ENCODE results near the gene DNA2.
"Not testable (repeated sequence)": the region's sequence is repeated elsewhere in the genome, so short reads cannot be mapped to it uniquely, and the experiment has no call there.

Gene DNA2, protein sequence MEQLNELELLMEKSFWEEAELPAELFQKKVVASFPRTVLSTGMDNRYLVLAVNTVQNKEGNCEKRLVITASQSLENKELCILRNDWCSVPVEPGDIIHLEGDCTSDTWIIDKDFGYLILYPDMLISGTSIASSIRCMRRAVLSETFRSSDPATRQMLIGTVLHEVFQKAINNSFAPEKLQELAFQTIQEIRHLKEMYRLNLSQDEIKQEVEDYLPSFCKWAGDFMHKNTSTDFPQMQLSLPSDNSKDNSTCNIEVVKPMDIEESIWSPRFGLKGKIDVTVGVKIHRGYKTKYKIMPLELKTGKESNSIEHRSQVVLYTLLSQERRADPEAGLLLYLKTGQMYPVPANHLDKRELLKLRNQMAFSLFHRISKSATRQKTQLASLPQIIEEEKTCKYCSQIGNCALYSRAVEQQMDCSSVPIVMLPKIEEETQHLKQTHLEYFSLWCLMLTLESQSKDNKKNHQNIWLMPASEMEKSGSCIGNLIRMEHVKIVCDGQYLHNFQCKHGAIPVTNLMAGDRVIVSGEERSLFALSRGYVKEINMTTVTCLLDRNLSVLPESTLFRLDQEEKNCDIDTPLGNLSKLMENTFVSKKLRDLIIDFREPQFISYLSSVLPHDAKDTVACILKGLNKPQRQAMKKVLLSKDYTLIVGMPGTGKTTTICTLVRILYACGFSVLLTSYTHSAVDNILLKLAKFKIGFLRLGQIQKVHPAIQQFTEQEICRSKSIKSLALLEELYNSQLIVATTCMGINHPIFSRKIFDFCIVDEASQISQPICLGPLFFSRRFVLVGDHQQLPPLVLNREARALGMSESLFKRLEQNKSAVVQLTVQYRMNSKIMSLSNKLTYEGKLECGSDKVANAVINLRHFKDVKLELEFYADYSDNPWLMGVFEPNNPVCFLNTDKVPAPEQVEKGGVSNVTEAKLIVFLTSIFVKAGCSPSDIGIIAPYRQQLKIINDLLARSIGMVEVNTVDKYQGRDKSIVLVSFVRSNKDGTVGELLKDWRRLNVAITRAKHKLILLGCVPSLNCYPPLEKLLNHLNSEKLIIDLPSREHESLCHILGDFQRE

DNA sequence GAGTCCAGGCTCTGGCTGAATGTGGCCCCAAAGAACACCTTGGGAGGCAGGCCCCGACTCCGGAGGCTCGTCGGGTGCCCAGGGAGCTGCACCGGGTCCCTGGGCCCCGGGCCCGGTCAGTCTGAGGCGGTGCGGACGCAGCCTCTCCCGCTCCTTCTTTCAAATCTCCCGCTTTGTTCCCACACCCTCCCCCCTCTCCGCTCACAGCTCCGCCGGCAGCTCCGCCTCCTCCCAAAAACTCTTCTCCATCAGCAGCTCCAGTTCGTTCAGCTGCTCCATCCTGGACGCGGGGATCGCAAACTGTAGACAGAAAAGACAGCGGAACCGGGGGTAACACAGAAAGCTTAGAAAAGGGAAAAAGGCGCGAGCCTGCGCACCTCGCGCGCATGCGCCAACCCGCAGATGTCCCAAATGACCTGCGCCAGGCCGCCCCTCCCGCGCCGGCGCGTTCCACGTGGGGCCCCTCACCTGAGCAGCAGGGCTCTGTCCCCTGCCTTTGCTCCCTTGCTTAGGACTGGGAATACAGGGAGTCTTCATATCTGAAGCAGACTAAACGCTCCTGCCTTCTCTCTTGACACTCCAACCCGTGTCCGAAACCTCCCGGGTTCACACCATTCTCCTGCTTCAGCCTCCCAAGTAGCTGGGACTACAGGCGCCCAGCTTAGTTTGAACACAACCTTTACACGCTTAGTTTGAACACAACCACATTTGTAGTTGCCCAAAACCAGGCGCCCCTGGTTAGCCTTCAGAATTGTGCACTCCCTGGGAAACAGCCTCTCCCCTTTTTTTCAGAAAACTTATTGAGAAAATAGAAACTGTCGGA is at the start of gene DNA2:
DNA2 (minus strand) TSS at position 388 of the 823 bp plus-strand sequence; CDS start at position 279, 109 bp downstream.
- DNase-seq = peak; percentile 44

DNA sequence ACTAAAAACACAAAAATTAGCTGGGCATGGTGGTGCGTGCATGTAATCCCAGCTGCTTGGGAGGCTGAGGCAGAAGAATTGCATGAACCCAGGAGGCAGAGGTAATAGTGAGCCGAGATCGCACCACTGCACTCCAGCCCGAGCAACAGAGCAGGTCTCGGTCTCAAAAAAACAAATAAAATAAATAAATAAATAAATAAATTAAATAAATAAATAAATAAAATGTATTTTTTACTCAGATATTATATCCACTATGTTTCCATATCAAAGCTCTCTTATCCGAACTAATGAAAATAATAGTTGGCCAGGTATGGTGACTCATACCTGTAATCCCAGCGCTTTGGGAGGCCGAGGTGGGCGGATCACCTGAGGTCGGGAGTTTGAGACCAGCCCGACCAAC is 46.8 kb upstream of the DNA2 start:
- DNase-seq = not testable (repeated sequence)

DNA sequence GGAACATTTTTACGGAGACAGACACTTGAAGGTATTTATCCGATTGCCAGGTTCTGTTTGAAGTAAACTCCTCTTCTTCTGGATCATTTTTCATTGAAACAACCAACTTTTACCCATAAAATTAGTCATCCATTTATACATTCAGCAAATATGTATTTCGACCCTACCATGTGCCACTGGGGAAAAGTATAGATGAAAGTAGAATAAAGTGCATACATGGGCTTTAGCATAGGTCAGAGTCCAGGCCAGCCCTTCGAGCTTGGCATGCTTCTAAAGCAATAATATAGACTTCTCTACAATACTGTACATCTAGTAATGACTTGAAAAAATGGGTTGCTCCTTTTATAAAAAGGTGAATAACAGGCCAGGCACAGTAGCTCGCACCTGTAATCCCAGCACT is 45.4 kb upstream of the DNA2 start:
- no peak for DNase-seq

DNA sequence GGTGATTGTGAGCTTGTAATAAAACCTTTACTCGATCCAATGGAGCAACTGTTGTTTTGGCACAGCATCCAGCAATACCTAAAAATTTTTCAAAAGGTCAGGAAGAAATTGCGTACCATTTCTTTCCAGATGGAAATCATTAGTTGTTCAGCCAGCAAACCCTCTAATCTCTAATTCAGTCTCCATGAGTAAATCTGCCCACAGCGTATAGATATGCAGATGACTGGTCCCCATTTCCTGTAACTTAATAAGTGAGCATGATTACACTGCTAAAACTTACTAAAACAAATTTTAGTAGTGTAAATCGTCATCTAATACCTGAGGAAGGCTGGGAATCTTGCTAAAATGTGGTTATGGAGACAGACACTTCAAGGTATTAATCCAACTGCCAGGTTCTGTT is 45.0 kb upstream of the DNA2 start:
- DNase-seq = no peak

DNA sequence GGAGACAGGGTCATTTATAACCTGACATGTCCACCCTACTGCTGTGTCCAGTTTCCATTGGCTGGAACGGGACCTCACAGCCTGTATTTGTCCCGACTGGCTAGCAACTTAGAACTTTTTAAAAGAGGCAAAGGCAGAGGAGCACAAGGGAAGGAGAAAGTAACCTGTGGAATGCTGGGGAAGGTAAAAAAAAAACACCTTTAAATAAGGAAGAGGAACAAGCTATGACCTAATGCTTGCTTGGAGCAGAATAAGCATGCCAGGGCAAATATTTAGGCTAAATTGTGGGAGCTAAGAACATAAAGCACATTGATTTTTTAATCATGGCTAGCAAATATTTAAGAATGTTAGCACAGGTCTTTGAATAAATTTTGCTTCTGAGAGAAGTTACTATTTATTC is 44.4 kb upstream of the DNA2 start:
- DNase-seq = not testable (repeated sequence)

DNA sequence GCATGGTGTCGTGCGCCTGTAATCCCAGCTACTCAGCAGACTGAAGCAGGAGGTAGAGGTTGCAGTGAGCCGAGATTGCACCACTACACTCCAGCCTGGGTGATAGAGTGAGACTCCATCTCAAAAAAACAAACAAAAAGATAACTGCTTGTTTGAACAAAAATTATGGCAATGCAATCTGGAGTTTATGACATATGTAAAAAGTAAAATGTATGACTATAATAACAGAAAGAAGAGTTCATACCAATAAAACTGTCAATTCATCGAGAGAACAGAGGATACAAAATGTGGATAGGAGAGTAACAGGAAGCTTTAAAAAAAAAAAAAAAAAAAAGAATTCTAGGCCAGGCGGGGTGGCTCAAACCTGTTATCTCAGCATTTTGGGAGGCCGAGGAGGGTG is 36.3 kb upstream of the DNA2 start:
- DNase-seq = no peak

DNA sequence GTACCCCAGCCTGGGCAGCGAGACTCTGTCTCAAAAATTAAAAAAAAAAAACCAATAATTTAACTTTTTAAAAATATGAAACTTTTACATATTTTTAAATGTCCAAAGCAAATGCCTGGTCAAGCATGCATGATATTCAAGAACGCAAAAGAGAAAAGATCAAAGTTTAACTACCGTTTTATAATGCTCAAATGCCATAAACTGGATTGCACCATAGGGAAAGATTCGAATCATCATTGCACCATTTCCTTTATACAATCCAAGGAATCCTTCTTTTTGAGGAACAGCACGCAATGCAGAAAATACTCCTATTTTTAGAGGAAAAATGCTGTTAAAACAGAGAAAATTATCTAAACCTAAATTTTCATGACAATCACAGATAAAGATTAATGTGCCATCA is 34.6 kb upstream of the DNA2 start:
- no peak for DNase-seq

DNA sequence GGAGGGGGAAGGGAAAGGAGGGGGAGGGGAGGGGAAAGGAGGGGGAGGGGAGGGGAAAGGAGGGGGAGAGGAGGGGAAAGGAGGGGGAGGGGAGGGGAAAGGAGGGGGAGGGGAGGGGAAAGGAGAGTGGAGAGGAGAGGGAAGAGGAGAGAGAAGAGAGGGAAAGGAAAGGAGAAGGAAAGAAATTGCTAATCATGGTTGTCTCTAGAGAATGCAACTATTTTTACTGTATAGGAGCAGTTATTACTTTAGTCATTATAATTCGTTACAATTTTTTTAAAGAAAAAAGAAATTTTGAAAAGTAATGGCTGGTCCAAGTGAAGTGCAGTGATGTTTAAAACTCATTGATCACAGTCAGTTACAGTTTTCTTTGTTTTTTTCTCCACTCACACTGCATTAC is 31.1 kb upstream of the DNA2 start:
- no peak for DNase-seq

DNA sequence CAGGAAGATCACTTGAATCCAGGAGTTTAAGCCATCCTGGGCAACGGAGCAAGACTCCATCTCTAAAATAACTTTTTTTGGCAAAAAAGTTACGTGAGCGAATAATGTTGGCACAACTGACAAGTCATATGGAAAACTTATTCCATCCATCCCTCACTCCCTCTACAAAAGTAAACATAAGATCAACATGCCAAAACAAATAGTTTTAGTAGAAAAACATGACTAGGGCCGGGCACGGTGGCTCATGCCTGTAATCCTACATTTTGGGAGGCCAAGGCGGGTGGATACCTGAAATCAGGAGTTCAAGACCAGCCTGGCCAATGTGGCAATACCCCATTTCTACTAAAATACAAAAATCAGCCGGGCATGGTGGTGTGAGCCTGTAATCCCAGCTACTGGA is 29.9 kb upstream of the DNA2 start:
- DNase-seq = no peak

DNA sequence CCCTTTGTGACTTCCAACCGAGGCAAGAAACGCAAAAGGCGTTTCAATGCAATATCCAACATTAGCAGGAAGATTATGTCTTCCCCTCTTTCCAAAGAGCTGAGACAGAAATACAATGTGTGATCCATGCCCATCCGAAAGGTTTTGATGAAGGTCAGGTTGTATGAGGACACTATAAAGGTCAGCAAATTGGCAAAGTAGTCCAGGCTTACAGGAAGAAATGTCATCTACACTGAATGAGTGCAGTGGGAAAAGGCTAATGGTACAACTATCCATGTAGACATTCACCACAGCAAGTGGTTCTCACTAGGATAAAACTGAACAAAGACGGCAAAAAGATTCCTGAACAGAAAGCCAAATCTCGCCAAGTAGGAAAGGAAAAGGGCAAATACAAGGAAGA is 27.8 kb upstream of the DNA2 start:
- DNase-seq = no peak

DNA sequence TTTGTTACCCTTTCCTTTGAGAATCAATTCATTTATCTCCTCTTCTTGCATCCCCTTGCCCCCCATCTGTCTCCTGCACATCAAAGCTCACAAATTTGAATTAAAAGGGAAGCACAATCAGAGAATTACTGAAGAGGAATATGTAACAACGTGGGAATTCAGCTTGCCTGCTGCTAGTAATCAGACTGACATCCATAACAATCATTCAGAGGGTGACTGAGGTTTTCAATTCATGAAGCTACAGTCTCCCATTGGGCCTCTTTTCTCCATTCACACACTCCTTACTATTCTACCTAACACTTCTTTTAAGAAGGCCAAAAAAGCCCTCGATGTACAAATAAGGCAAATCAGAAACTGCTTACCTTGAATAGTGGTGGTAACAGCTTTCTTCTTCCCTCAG is 24.3 kb upstream of the DNA2 start:
- no peak for DNase-seq

DNA sequence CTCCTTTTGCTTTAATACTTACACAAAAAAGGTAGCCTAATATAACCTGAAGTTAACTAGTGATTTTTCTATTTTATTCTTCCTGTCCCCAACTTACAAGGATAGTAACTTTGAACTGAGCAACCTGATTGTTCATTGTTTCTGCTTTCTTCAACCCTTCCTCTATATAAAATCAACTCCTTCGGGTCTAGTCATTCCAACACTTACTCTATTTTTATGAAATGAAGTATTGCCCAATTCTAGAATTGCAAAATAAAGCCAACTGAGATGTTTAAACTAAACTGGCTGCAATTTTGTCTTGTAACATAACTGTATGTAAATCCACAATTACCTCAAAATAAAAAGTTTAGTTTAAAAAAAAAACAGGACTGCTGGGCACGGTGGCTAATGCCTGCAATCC is 20.3 kb upstream of the DNA2 start:
- no peak for DNase-seq

DNA sequence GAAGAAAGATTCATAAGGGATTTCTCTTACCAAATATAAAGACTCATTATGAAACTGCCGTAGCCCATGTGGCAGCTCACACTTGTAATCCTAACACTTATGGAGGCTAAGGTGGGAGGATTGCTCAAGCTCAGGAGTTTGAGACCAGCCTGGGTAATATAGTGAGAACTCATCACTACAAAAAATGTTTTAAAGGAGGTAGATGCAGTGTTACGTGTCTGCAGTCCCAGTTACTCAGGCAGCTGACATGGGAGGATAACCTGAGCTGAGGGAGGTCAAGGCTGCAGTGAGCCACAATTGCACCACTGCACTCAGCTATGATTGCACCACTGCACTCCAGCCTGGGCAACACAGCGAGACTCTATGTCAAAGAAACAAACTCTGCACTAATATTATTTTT is 18.1 kb upstream of the DNA2 start:
- DNase-seq = no peak

DNA sequence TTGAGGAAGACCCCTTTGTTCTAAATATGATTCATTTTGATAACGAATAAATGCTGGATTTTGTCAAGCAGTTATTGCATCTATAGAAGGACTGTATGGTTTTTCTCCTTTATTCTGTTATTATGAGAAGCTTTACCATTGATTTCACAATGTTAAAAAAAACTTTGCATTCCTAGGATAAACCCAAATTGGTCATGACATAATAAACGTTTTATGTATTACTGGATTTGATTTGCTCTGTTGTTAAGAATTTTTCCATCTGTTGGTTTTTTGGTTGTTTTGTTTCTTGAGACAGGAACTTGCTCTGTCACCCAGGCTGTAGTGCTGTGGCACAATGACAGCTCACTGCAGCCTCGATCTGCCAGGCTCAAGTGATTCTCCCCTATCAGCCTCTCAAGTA is 2.2 kb upstream of the DNA2 start:
- DNase-seq = no peak

DNA sequence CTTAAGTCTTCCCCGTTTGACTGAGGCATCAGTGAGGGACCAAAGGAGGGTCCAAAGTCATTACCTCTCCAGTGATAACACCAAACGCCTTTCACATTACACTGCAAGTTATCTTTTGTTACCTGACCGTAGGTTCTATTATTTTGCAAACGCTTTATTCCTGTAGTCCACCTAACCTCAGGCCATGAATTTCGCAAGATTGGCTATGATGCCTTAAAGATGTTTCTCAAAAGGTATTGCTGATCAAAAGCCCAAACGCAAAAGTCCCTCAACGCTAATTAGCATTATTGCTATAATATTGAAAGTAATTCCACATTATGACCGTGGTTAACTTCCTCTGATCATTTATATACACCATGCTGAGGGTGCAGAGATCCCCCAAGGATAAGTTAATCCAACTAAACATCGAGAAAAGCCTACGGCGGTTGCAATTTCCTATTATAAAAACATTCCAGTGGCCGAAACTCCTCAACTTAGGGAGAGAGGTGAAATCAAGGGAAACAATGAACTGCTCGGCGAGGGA is 649 bp downstream of the DNA2 start:
- DNase-seq = no peak

DNA sequence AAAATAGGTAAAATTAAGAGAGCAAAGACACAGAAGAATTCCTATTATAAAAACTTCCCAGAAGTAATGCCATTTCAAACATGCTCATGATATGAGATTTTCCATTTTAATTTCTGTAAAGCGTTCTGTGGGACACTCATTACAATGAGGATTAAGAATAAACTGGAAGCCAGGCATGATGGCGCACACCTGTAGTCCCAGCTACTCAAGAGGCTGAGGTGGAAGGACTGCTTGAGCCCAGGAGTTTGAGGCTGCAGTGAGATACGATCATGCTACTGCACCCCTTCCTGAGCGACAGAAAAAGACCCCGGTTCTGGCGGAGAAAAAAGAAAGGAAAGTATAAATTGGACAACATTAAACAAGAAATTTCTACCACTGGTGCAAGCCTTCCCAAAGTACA is 1.5 kb downstream of the DNA2 start:
- DNase-seq = no peak

DNA sequence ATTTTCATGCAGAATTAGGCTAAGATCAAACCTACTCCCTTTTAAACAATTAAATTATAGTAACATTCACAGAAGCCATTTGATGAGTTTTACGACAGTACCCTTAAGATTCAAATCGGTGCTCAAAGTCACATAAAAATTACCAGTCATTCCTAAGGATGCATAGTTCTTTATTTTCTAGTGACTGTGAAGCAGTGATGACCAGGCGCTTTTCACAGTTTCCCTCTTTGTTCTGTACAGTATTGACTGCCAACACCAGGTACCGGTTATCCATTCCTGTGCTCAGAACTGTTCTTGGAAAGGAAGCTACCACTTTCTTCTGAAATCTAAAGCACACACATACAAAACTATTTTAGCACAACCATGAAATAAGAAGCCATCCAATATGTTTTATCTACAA is 1.9 kb downstream of the DNA2 start:
- DNase-seq = no peak

DNA sequence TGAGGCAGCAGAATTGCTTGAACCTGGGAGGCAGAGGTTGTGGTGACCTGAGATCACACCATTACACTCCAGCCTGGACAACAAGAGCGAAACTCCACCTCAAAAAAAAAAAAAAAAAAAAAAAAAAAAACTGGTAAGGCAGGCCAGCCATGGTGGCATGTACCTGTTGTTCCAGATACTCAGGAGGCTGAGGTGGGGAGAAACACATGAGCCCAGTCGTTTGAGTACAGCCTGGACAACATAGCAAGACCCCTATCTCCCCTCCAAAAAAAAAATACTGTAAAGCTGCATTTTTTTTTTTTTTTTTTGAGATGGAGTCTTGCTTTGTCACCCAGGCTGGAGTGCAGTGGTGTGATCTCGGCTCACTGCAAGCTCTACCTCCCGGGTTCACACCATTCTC is 7.0 kb downstream of the DNA2 start:
- DNase-seq = not testable (repeated sequence)

DNA sequence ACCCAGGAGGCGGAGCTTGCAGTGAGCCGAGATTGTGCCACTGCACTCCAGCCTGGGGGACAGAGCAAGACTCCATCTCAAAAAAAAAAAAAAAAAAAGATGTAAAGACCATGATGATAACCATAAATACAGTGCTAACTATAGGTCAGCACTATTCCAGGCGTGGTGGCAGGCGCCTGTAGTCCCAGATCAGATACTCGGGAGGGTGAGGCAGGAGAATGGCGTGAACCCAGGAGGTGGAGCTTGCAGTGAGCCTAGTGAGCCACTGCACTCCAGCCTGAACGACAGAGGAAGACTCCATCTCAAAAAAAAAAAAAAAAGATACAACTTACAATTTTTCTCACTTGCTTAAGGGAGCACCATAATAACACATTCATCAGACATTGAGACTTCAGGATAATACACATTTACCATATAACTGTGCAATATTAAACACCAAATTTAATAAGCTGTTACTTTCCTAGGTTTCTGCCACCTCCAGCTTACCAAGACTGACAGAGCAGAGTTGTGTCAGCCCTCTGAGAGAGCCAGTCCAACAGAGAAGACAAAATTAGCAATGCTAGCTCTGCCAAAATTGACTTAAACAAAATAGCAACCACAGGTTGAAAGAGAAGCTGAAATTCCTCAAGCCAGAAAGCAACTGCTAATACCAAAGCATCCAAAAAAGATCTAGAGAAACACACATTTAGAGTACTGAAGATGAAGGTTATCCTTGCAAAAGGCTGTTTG is 8.2 kb downstream of the DNA2 start:
- no peak for DNase-seq

DNA sequence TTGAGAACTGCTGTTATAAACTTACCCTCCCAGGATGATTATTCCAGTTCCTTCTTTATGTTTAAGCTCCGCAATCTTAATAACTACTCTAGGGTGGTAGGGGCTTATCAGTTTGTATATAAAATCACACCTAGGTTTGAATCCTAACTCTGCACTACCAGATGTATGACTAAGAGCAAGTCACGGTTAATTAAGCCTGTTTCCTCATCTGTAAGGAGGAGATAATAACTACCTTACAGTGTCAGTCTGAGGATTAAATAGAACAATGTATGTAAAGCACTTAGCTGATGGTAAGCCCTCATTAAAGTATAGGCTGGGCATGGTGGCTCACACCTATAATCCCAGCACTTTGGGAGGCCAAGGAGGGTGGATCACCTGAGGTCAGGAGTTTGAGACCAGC is 9.2 kb downstream of the DNA2 start:
- DNase-seq = no peak

DNA sequence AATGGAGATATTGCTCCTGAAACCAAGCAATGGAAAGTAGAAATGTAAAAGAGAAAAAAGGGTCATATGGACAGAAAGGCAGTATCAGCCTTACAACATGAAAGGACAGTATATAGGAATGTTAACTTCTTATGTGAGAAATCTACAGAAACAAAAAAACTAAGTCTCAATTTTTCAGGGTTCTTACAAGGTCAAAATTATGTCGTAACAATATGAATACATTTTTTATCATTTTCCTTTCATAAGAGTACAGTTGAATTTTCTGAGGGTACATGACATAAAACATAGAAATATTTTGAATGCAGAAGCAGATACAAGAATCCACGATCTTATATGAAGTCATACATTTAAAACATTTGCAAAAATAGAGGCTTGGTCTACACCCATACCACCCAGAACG is 10.7 kb downstream of the DNA2 start:
- DNase-seq = no peak

DNA sequence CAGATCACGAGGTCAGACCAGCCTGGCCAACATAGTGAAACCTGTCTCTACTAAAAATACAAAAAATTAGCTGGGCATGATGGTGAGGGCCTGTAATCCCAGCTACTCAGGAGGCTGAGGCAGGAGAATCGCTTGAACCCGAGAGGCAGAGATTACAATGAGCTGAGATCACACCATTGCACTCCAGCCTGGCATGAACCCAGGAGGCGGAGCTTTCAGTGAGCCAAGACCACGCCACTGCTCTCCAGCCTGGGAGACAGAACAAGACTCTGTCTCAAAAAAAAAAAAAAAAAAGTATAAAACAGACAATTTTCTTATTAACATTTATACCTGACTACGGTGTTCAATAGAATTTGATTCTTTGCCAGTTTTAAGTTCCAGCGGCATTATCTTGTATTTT is 22.1 kb downstream of the DNA2 start:
- not testable (repeated sequence) for DNase-seq

Measured in NCI-H2029 (cell line).